ENCODE measurements around the gene LRSAM1. TPM values are rescaled to one million over a fixed set of nuclear protein-coding genes. Genes with fewer than 3 reads are reported as not detected.

LRSAM1 gene
- total and polyA plus RNA-seq, 11 donors, result 21.9 to 42.2 (median 31.6) TPM

- DNase-seq, result no peak
- peak overlapping the region in 2 of 12 donors; percentile 8 to 88 for H3K27ac ChIP-seq
- intact Hi-C loops (cut with DNase I), result no loop called here
- peaks cover 0 to 13% (median 2%) of the 10 kb centered on the region in 9 donors for H3K36me3 ChIP-seq
- H3K27me3 ChIP-seq, result no peaks in the 10 kb centered on the region
- H3K4me1 ChIP-seq, result peaks cover 0 to 17% (median 12%) of the 10 kb centered on the region in 12 donors
- WGBS, 4 donors, result 84 to 89% (median 87%) methylated on average over 4 of the region's 4 CpGs
- TF ChIP-seq CTCF (IDR thresholded peaks at IDR 0.05) (no peak), POLR2A (IDR thresholded peaks at IDR 0.05) (no peak)
- H3K9me3 ChIP-seq, result no peaks in the 10 kb centered on the region
- peak in 1 of 4 donors; percentile 20 for ATAC-seq
- H3K4me3 ChIP-seq, result no peak overlapping the region
Observed at GRCh38 chr9:127411122-127411521, 40.2 kb upstream of the LRSAM1 start.

- Histone ChIP-seq H3K27ac (peak overlapping the region in 1 of 12 donors; percentile 78), H3K27me3 (no peaks in the 10 kb centered on the region), H3K4me3 (no peak overlapping the region), H3K36me3 (peaks cover 0 to 4% (median 0%) of the 10 kb centered on the region in 9 donors), H3K9me3 (no peaks in the 10 kb centered on the region), H3K4me1 (peaks cover 0 to 30% (median 0%) of the 10 kb centered on the region in 12 donors)
- ATAC-seq (no peak), DNase-seq (no peak)
- TF ChIP-seq POLR2A (IDR thresholded peaks at IDR 0.05) (no peak), CTCF (IDR thresholded peaks at IDR 0.05) (no peak)
- intact Hi-C loops (cut with DNase I), result no loop called here
- WGBS, 4 donors, result 92 to 96% (median 94%) methylated on average over 4 of the region's 4 CpGs
Observed at GRCh38 chr9:127415141-127415540, 36.2 kb upstream of the LRSAM1 start.

- DNase-seq (no peak), ATAC-seq (no peak)
- TF ChIP-seq POLR2A (IDR thresholded peaks at IDR 0.05) (no peak), CTCF (IDR thresholded peaks at IDR 0.05) (no peak)
- peak overlapping the region in 1 of 12 donors; percentile 78 for H3K27ac ChIP-seq
- no peaks in the 10 kb centered on the region for H3K27me3 ChIP-seq
- intact Hi-C loops (cut with DNase I), result no loop called here
- 81 to 94% (median 92%) methylated on average over 1 of the region's 1 CpG for WGBS, 4 donors
- H3K9me3 ChIP-seq, result no peaks in the 10 kb centered on the region
- H3K36me3 ChIP-seq, result peaks cover 0 to 4% (median 0%) of the 10 kb centered on the region in 9 donors
- peaks cover 0 to 26% (median 0%) of the 10 kb centered on the region in 12 donors for H3K4me1 ChIP-seq
- no peak overlapping the region for H3K4me3 ChIP-seq
Observed at GRCh38 chr9:127415657-127416056, 35.7 kb upstream of the LRSAM1 start.

- peak overlapping the region in 1 of 12 donors; percentile 78 for H3K27ac ChIP-seq
- no peaks in the 10 kb centered on the region for H3K9me3 ChIP-seq
- no peak for TF ChIP-seq POLR2A (IDR thresholded peaks at IDR 0.05)
- no peak for TF ChIP-seq CTCF (IDR thresholded peaks at IDR 0.05)
- peaks cover 0 to 4% (median 0%) of the 10 kb centered on the region in 9 donors for H3K36me3 ChIP-seq
- peaks cover 0 to 23% (median 2%) of the 10 kb centered on the region in 12 donors for H3K4me1 ChIP-seq
- intact Hi-C loops (cut with DNase I), result no loop called here
- DNase-seq (no peak), ATAC-seq (peak in 2 of 4 donors; percentile 17 to 25)
- no peaks in the 10 kb centered on the region for H3K27me3 ChIP-seq
- no peak overlapping the region for H3K4me3 ChIP-seq
- 82 to 86% (median 84%) methylated on average over 12 to 15 of the region's 15 CpGs for WGBS, 4 donors
Observed at GRCh38 chr9:127417131-127418036, 33.9 kb upstream of the LRSAM1 start.
